Urinary bladder (tissue), 4 donors: ENCODE data around the gene ROPN1. TPM values are rescaled to one million over a fixed set of nuclear protein-coding genes. Genes with fewer than 3 reads are reported as not detected.
"Not testable (repeated sequence)": the region's sequence is repeated elsewhere in the genome, so short reads cannot be mapped to it uniquely, and the experiment has no call there.

Source experiments
- DNase-seq: peaks from one replicate; pipeline ENCODE4 v3.0.0-alpha.2; 2015; ENCODE audit errors: extremely low spot score
- H3K27ac ChIP-seq: one replicate; pipeline ENCODE4 v1.5.1; 2013; ENCODE audit warnings: low read depth, mild to moderate bottlenecking, moderate library complexity
- H3K36me3 ChIP-seq: one replicate; pipeline ENCODE4 v1.6.1; 2013; ENCODE audit warnings: mild to moderate bottlenecking, moderate library complexity; ENCODE audit not compliant: insufficient read depth
- H3K4me1 ChIP-seq: one replicate; pipeline ENCODE4 v1.6.1; 2013; ENCODE audit warnings: mild to moderate bottlenecking, moderate library complexity; ENCODE audit not compliant: insufficient read depth
- H3K4me3 ChIP-seq: one replicate; pipeline ENCODE4 v1.5.1; 2013; ENCODE audit warnings: low read depth, low read length
- WGBS: extraction: QIAGEN DNeasy Blood & Tissue Kit; methylation state at CpG from one replicate; pipeline ENCODE4 v1.1.7; 2013; 5-methylcytosine and 5-hydroxymethylcytosine counted together
- polyA plus RNA-seq: library from polyadenylated mRNA; stranded (reverse); fragments of 200-250 nt; gene quantifications from one replicate; pipeline ENCODE4 v1.2.3, GENCODE V29; 2013
- total RNA-seq: library from RNA; depleted of rRNA; stranded (reverse); fragments of >200 nt; gene quantifications from one replicate; pipeline ENCODE4 v1.2.3, GENCODE V29; 2014
- donor health status: healthy with polysubstance abuse.
- donor health status: healthy.

ROPN1 gene
- total and polyA plus RNA-seq, 2 donors: not detected

DNA sequence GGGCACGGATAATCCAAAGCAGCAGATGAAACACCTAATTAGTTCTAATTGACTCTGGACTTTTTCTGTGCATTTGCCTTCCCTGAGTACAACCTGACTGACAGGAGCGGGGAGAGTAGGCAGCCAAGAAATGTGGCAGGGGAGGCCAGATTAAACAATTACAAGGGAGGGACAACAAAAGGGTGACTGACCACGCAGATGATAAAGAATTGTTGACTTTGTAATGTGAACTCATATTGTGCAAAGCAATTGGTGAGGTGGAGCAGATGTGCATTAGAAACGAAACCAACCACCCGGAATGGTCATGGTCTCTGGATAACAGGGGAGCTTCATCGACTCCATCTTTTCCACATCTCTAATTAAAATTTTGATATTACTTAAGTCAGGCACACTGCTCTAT, 25.6 kb upstream of the ROPN1 start:
- not testable (repeated sequence) for H3K4me3 ChIP-seq, H3K27ac ChIP-seq, DNase-seq, H3K4me1 ChIP-seq, H3K36me3 ChIP-seq
- WGBS: 87% methylated on average over 6 of the region's 6 CpGs

DNA sequence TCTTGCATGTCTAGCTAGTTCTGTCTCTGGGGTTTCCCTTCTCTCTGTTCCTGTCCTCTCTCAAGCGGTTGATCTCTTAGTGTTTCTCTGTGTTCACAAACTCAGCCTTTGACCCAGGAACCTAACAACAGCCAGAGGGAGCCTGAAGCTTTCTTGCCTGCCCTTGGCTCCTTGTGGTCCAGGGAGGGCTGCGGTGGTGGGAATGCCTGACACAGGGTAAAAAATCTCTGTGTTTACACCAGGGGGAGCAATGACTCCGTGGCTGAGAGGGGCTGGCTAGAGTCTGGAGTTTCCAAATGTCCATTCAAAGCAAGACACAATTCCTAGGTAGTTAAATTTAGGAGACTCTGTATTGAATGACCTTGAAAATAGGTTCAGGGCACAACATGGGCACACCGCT, 24.6 kb upstream of the ROPN1 start:
- DNase-seq, H3K4me3 ChIP-seq, H3K27ac ChIP-seq, H3K4me1 ChIP-seq, H3K36me3 ChIP-seq: not testable (repeated sequence)
- WGBS: 23% methylated on average over 4 of the region's 4 CpGs

DNA sequence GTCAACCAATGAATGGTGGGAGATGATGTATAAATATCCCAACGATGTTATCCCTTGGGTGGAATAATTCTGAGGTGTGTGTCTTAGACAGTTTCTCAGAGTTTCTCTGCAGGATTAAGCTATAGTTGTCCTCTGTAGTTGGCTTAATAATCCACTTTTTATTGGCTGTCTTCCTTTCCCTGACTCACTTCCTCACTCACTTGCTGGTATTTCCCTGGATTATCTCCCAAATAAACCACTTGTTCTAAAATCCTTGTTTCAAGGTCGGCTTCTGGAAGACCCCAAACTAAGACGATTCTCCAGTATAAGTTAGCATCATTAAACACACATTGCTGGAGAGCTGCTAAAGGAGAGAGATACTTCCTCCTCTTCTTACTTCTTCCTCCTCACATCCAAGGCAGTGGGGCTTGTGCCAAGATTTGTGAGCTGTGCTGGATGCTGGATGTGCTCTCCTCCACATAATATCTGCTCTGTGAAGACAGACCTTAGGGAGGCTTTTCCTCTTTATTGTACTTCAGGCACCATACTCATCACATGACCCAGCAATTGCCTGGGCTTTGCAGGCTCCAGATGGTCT, 22.5 kb upstream of the ROPN1 start:
- Histone ChIP-seq H3K36me3 (no peaks in the 10 kb centered on the region), H3K4me1 (no peaks in the 10 kb centered on the region), H3K4me3 (no peak overlapping the region), H3K27ac (no peak overlapping the region)
- 57% methylated on average over 3 of the region's 3 CpGs for WGBS
- DNase-seq: no peak

DNA sequence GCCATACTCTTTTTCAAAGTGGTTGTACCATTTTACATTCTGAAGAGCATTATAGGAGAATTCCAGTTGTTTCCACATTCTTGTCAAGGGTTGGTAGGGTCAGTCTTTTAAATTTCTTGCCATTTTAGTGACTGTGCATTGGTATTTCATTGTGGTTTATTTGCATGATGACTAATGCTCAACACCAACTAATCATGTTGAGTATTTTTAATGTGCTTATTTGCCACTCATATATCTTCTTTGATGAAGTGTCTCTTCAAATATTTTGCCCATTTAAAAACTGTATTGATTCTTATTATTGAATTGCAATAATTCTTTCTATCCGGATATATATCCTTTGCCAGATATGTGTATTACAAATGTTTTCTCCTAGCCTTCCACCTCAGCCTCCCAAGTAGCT, 16.4 kb upstream of the ROPN1 start:
- DNase-seq, H3K4me3 ChIP-seq, H3K36me3 ChIP-seq, H3K4me1 ChIP-seq, H3K27ac ChIP-seq: not testable (repeated sequence)
- 96% methylated on average over 1 of the region's 1 CpG for WGBS

DNA sequence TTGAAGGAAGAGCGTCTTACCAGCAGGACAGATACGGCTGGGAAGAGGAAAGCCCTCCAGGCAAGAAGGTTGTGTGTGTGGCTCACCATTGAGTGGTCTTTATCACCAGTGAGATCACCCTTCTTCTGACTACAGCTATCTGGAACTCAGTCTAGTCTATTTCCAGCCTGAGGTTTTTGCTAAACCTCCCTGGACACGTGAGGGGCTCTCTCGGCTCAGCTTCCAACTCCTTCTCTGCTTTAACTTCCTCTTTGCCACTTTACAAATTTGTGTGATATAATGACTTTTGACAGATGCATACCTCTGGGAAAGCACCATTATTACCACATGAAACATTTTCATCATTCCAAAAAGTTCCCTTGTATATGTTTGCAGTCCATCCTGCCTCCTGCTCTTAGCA, 15.3 kb upstream of the ROPN1 start:
- WGBS: 40% methylated on average over 4 of the region's 4 CpGs
- H3K36me3 ChIP-seq: no peaks in the 10 kb centered on the region
- no peak overlapping the region for H3K27ac ChIP-seq
- no peak for DNase-seq
- no peak overlapping the region for H3K4me3 ChIP-seq
- H3K4me1 ChIP-seq: no peaks in the 10 kb centered on the region

DNA sequence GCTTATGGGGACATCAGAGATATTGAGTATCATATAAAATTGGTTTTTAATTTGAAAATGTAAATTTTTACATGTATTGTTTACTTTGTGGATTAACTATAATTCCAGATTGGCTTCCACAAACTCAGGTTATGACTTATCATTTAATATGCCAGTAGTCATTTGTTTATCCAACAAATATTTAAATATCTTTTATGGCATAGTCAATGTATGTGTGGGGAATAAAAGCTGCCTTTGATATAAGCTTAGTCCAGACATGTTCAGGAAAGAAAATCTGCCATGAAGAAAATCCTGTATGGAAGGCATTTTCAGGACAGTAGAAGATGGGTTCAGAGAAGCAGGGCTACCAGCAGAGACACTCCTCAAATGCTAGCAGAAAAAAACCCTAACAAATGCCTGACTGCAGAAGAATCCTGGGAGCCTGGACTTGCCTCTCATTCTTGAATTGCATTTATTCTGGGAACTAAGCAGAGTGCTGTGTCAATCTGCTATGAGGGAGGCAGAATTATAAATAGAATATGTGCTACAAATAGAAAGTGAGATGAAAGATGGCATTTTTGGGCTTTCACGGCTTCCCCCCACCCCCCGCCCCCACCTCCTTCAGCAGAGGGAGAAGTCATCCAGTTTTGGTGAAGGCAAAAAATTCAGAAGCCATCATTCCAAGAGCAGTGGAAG, 10.6 kb upstream of the ROPN1 start:
- 51% methylated on average over 2 of the region's 2 CpGs for WGBS
- DNase-seq, H3K4me1 ChIP-seq, H3K36me3 ChIP-seq, H3K27ac ChIP-seq, H3K4me3 ChIP-seq: not testable (repeated sequence)

DNA sequence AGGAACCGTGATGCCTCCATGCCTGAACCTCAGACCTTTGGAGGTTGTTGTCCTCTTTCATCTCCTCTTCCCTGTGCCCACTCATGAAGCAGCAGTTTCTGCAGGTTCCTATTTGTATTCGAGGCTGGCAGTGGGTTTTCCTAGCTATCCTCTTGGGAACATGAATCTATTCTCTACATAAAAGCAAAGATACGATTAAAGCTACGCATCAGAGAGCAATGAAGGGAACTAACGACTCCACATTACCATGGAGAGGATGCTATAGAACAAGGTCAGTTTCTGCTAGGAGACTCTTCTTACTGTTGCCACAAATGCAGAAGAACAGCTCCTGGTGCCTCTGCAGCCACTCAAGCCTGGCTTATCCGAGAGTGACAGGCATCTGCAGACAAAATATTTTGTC, 9.4 kb upstream of the ROPN1 start:
- not testable (repeated sequence) for H3K36me3 ChIP-seq, H3K4me1 ChIP-seq, H3K27ac ChIP-seq, DNase-seq, H3K4me3 ChIP-seq
- WGBS: 74% methylated on average over 6 of the region's 6 CpGs

DNA sequence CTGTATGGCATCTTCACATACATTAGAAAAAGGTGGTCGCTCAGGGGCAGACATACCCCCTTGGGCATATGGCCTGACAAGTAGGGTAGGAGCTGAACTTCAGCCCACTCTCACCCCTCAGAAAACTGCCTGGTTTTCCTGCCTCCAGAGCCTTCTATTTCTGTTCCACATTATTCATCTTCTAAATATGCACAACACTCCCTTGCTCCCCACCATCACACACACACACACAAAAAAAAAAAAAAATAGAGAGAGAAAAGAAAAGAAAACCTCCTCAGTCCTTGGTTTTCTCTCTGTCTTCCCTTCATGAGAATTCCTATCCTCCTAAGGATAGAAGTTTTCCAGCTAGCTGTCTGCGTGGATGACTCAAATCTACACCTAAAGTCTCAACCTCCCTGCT, 5.6 kb upstream of the ROPN1 start:
- no peaks in the 10 kb centered on the region for H3K4me1 ChIP-seq
- H3K4me3 ChIP-seq: no peak overlapping the region
- DNase-seq: no peak
- H3K36me3 ChIP-seq: no peaks in the 10 kb centered on the region
- 86% methylated on average over 2 of the region's 2 CpGs for WGBS
- H3K27ac ChIP-seq: no peak overlapping the region

DNA sequence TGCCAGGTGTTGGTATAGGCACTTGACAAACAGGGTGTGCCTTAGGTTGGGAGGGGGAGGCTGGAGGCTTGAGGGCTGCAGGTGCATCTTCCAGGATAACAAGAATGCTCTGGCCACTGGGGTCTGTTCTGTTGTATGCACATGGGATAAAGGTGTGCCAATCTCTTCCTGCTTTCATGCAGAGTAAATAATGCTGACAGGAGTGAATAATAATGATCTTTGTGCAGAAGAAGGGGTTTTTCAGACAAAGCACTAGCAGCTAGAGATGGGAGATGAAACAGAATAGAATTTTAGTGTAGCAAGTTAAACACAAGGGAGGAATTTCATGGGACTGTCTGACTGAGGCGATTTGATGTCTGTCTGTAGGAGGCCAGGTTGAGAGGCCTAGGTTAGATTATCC, 1.9 kb upstream of the ROPN1 start:
- Histone ChIP-seq H3K4me3 (no peak overlapping the region), H3K36me3 (no peaks in the 10 kb centered on the region), H3K4me1 (no peaks in the 10 kb centered on the region), H3K27ac (no peak overlapping the region)
- DNase-seq: no peak
- WGBS: 70% methylated on average over 1 of the region's 1 CpG

DNA sequence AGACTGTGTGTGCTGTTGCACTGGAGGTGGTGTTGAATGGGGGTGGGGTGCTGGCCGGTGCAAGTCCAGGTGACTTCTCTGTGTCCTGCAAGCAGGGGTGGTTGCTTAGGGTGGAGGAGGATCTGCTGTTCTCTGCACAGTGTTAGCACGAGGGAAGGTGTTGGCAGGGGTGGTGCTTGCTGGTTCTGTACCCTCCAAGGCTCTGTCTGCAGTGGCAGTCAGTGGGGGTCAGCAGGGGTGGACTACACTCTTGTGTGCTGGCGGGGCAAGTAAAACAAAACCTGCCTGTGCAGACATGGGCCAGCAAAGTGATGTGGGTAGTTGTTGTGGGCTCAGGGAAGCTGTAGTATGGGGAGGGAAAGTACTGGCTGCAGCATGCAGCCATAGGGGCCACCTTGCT, 5.5 kb downstream of the ROPN1 start:
- no peak for DNase-seq
- Histone ChIP-seq H3K36me3 (no peaks in the 10 kb centered on the region), H3K4me1 (no peaks in the 10 kb centered on the region), H3K27ac (no peak overlapping the region), H3K4me3 (no peak overlapping the region)
- WGBS: 84% methylated on average over 3 of the region's 3 CpGs

DNA sequence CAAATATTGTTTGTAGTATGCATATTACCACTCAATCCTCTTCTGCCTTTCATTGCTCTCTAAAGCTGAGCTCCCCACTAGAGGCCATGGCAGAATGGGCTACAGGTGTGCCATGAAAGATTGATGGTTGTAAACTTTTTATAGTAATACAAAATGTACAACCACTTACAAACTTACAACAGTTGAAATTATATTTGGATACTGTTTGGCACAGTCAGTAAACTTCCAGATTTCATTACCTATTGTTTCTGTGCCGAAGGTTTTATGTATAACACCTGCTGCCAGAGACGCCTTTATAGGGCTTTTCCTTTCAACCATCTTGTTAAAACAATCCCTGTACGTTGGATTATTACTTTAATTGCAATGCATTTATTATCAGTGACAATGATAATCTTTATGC, 7.0 kb downstream of the ROPN1 start:
- Histone ChIP-seq H3K4me3 (no peak overlapping the region), H3K36me3 (no peaks in the 10 kb centered on the region), H3K4me1 (no peaks in the 10 kb centered on the region), H3K27ac (no peak overlapping the region)
- WGBS: 70% methylated on average over 3 of the region's 3 CpGs
- no peak for DNase-seq

DNA sequence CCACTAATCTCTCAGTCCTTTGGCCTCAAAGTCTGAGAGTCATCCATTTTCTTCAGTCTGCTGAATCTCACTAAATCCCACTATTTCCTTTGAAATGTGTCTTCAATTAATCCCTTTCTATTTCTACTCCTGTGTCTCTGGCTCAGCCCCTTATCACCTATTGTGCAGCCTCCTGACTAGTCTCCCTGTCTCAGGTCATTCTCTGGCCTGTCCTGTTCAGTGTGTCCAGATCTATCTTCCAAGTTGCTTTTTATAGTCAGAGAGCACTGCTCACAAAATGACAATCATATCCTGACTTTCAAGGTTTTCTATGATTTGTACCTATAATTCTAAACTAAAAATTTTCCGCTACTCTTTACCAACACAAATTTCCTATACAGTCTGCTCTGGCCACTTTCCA, 7.6 kb downstream of the ROPN1 start:
- no peak for DNase-seq
- 89% methylated on average over 1 of the region's 1 CpG for WGBS
- no peaks in the 10 kb centered on the region for H3K36me3 ChIP-seq
- no peak overlapping the region for H3K27ac ChIP-seq
- no peak overlapping the region for H3K4me3 ChIP-seq
- H3K4me1 ChIP-seq: no peaks in the 10 kb centered on the region

DNA sequence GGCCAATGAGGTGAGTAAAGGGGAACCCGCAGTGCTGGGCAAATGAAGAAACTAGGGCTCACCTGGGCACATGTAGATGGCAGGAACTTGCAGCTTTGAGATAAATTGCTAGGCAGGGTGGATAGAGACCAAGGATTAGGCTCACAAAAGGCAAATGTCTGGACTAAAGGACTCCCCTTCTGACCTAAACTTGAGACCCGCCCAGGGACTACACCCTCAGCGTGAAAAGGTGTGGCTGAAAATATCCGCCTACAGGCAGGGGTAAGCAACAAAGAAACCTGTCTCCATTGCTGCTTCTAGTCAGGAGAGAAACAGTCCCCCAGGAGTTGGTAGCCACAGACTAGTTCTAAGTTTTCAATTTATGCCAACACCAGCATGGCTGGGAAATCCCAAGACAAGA, 10.6 kb downstream of the ROPN1 start:
- H3K36me3 ChIP-seq, H3K4me1 ChIP-seq, H3K27ac ChIP-seq, H3K4me3 ChIP-seq, DNase-seq: not testable (repeated sequence)
- 84% methylated on average over 4 of the region's 4 CpGs for WGBS

DNA sequence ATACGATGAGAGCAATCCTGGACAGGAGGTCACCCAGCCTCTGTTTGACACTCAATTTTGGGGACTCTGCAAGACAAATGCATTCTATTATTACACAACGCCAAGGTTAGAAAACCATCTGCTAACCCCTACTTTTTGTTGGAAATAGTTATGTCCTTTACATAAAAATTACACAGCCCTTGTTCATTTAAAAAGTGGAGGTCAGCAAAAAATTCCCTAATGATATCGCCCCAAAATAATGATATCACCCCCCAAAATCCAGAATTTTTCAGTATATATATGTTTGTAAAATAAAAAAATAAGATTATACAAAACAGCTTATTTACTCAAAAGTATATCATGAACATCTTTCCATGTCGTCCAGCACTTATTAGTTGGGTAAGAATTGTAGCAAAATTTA, 11.4 kb downstream of the ROPN1 start:
- H3K27ac ChIP-seq: no peak overlapping the region
- no peaks in the 10 kb centered on the region for H3K36me3 ChIP-seq
- no peak for DNase-seq
- no peaks in the 10 kb centered on the region for H3K4me1 ChIP-seq
- WGBS: 71% methylated on average over 4 of the region's 4 CpGs
- no peak overlapping the region for H3K4me3 ChIP-seq
